ENCODE measurements around the gene C6orf62.
"Not testable (repeated sequence)": the region's sequence is repeated elsewhere in the genome, so short reads cannot be mapped to it uniquely, and the experiment has no call there.

DNA sequence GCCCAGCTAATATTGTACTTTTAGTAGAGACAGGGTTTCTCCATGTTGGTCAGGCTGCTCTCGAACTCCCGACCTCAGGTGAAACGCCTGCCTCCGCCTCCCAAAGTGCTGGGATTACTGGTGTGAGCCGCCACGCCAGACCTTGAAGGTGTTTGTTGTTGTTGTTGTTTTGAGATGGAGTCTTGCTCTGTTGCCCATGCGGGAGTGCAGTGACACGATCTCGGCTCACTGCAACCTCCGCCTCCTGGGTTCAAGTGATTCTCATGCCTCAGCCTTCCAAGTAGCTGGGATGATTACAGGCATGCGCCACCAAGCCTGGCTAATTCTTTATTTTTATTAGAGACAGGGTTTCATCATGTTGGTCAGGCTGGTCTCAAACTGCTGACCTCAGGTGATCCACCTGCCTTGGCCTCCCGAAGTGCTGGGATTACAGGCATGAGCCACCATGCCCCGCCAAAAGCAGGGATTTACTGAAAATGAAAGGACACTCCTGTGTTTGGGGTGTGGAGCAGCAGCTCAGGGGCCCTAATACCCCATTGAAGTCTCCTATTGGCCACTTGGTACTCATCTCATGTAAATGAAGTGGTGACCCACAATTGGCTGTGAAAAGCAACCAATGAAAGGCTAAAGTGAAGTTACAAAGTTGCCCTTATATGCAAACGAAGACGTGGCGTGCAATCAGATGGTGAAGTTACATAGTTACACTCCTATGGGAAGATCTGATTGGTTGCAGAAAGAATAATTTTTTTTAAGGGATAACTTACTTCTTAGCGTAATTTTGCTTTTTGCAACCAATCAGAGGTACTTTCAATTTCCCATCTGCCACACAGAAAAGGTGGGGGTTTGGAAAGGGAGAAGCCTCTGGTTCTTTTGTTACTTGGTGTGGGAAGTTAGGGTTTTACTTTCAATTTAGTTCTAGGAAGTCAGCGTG, 50.6 kb downstream of the C6orf62 start:
- TF ChIP-seq NR3C1, CEBPB, SREBF2, EP300 (IDR thresholded peaks at IDR 0.05): not testable (repeated sequence)

Data from A549 (cell line).